D721Med (cell line): ENCODE results near the gene APOL1.
"Not testable (repeated sequence)": the region's sequence is repeated elsewhere in the genome, so short reads cannot be mapped to it uniquely, and the experiment has no call there.

Experiments
- DNase-seq: peaks from one replicate; pipeline ENCODE4 v3.0.0; 2011; ENCODE audit warnings: low spot score; ENCODE audit not compliant: insufficient read length
- FAIRE-seq: peaks from 2 replicates; lab custom pipeline; 2011; peaks lifted over from hg19 to GRCh38; lab: Jason Lieb, UNC
- CTCF ChIP-seq: IDR thresholded peaks from 2 replicates; pipeline ENCODE4 v1.5.1; 2012; ENCODE audit warnings: mild to moderate bottlenecking, control low read depth; ENCODE audit not compliant: insufficient read depth; ENCODE audit errors: missing control alignments

APOL1 gene

GRCh38 chr22:36249160-36249559 is 3.8 kb upstream of the APOL1 start:
- TF ChIP-seq CTCF: no peak
- no peak for DNase-seq
- FAIRE-seq: no peak

- DNase-seq, FAIRE-seq: not testable (repeated sequence)
These were observed 2.5 kb upstream of the APOL1 start for GRCh38 chr22:36250292-36250960.

GRCh38 chr22:36251979-36252608 is 839 bp upstream of the APOL1 start:
- not testable (repeated sequence) for DNase-seq, FAIRE-seq

- no peak for TF ChIP-seq CTCF
- DNase-seq (no peak), FAIRE-seq (no peak)
These were observed 874 bp downstream of the APOL1 start for GRCh38 chr22:36253523-36254490.

- DNase-seq, FAIRE-seq: not testable (repeated sequence)
These were observed 2.6 kb downstream of the APOL1 start for GRCh38 chr22:36255572-36255971.

GRCh38 chr22:36256478-36256877 is 3.5 kb downstream of the APOL1 start:
- FAIRE-seq: no peak
- no peak for DNase-seq
- no peak for TF ChIP-seq CTCF

- FAIRE-seq (no peak), DNase-seq (no peak)
- TF ChIP-seq CTCF: no peak
These were observed 4.4 kb downstream of the APOL1 start for GRCh38 chr22:36257308-36257707.

- DNase-seq (no peak), FAIRE-seq (no peak)
- TF ChIP-seq CTCF: no peak
These were observed 5.2 kb downstream of the APOL1 start for GRCh38 chr22:36257948-36258670.
